Keratinocyte (primary cell): Measurements from ENCODE around the gene CANT1. TPM values are rescaled to one million over a fixed set of nuclear protein-coding genes. Genes with fewer than 3 reads are reported as not detected.

Experiments
- DNase-seq: peaks from one replicate; pipeline ENCODE4 v3.0.0-alpha.2; 2011; ENCODE audit warnings: low read depth, missing footprints, low spot score
- FAIRE-seq: peaks from 2 replicates; lab custom pipeline; 2011; peaks lifted over from hg19 to GRCh38; lab: Jason Lieb, UNC
- H2AFZ ChIP-seq: 2 replicates; pipeline ENCODE4 v1.6.0; 2012; ENCODE audit warnings: low read length, control low read depth, inconsistent platforms; ENCODE audit not compliant: control insufficient read depth
- H3K27ac ChIP-seq: 2 replicates; pipeline ENCODE4 v1.5.1; 2011; ENCODE audit warnings: low read length; ENCODE audit not compliant: control insufficient read depth, insufficient read depth
- H3K27me3 ChIP-seq: 3 replicates; pipeline ENCODE4 v1.6.0; 2011; ENCODE audit warnings: low read length; ENCODE audit not compliant: control insufficient read depth, insufficient read depth; ENCODE audit errors: extremely low read depth
- H3K36me3 ChIP-seq, 2 experiments: 2 replicates in 1 of 2; 3 replicates in 1 of 2; pipeline ENCODE4 v1.5.1; 2011; ENCODE audit warnings: low read length in 2 of 2, mild to moderate bottlenecking in 1 of 2; ENCODE audit not compliant: control insufficient read depth in 2 of 2, insufficient read depth in 2 of 2; ENCODE audit errors: extremely low read depth in 1 of 2
- H3K4me1 ChIP-seq: 3 replicates; pipeline ENCODE4 v1.5.1; 2011; ENCODE audit warnings: low read length; ENCODE audit not compliant: control insufficient read depth, insufficient read depth; ENCODE audit errors: extremely low read depth
- H3K4me2 ChIP-seq: 3 replicates; pipeline ENCODE4 v1.6.0; 2011; ENCODE audit warnings: low read depth, low read length; ENCODE audit not compliant: control insufficient read depth, insufficient read depth; ENCODE audit errors: extremely low read depth
- H3K4me3 ChIP-seq, 3 experiments: fragments of 200-600 bp in 1 of 3; sonication (generic) in 1 of 3; 2 replicates in 2 of 3; 3 replicates in 1 of 3; pipeline ENCODE4 v1.5.1; 2011 to 2016; ENCODE audit warnings: low read length in 3 of 3, mild to moderate bottlenecking in 3 of 3, control low read depth in 2 of 3, inconsistent platforms in 1 of 3, low read depth in 1 of 3, mixed read lengths in 1 of 3, mixed run types in 1 of 3, moderate library complexity in 1 of 3; ENCODE audit not compliant: control insufficient read depth in 2 of 3, insufficient read depth in 2 of 3; ENCODE audit errors: extremely low read depth in 1 of 3
- H3K79me2 ChIP-seq: 2 replicates; pipeline ENCODE4 v1.6.0; 2012; ENCODE audit warnings: low read length; ENCODE audit not compliant: control insufficient read depth, insufficient read depth
- H3K9ac ChIP-seq: 3 replicates; pipeline ENCODE4 v1.6.0; 2011; ENCODE audit warnings: low read length; ENCODE audit not compliant: control insufficient read depth, insufficient read depth; ENCODE audit errors: extremely low read depth
- H3K9me1 ChIP-seq: 3 replicates; pipeline ENCODE4 v1.6.0; 2011; ENCODE audit warnings: low read length; ENCODE audit not compliant: control insufficient read depth, insufficient read depth; ENCODE audit errors: extremely low read depth
- H3K9me3 ChIP-seq: 2 replicates; pipeline ENCODE4 v1.5.1; 2012; ENCODE audit warnings: low read depth, low read length; ENCODE audit not compliant: control insufficient read depth
- H4K20me1 ChIP-seq: 3 replicates; pipeline ENCODE4 v1.6.0; 2011; ENCODE audit warnings: low read length; ENCODE audit not compliant: control insufficient read depth, insufficient read depth; ENCODE audit errors: extremely low read depth
- EZH2 ChIP-seq: IDR thresholded peaks from one replicate; pipeline ENCODE4 v1.6.1; 2012; ENCODE audit warnings: inconsistent platforms, mild to moderate bottlenecking, low read length, moderate library complexity
- dilution Hi-C: fragments of 300-500 bp; cut with MboI; formaldehyde crosslinking; loops from one replicate; pipeline ENCODE4 v1.7.0; 2020; ENCODE audit warnings: low sequenced_read_pairs; ENCODE audit not compliant: extremely low pct_ligation_motif_present
- polyA plus RNA-seq, 5 experiments: library from polyadenylated mRNA; depleted of rRNA in 3 of 5; stranded (reverse) in 3 of 5; stranded (forward) in 1 of 5; unstranded in 1 of 5; fragments of >200 nt; gene quantifications; 1 replicate in 1 of 5; 2 replicates in 3 of 5; 3 replicates in 1 of 5; pipeline versions ENCODE4 v1.2.1 to v1.2.3, GENCODE V29; 2011 to 2012; ENCODE audit warnings: missing spikeins in 2 of 5, low read depth in 1 of 5, low replicate concordance in 1 of 5
- TF ChIP-seq, protein P1 (sequence below), 3 experiments: IDR thresholded peaks in 1 of 3; conservative IDR thresholded peaks in 1 of 3; optimal IDR thresholded peaks in 1 of 3; 2 replicates in 2 of 3; 3 replicates in 1 of 3; pipeline versions ENCODE3 to v1.5.1; 2011; ENCODE audit warnings: low read length in 3 of 3, mild to moderate bottlenecking in 3 of 3, moderate library complexity in 2 of 3, control low read depth in 1 of 3, inconsistent platforms in 1 of 3; ENCODE audit not compliant: insufficient read depth in 2 of 3; ENCODE audit errors: extremely low read depth in 1 of 3

Gene CANT1
- polyA plus RNA-seq, 1 donor (not counting 4 experiments of a cell fraction or from before 2014, with no cell fraction given): 53.2 TPM

DNA sequence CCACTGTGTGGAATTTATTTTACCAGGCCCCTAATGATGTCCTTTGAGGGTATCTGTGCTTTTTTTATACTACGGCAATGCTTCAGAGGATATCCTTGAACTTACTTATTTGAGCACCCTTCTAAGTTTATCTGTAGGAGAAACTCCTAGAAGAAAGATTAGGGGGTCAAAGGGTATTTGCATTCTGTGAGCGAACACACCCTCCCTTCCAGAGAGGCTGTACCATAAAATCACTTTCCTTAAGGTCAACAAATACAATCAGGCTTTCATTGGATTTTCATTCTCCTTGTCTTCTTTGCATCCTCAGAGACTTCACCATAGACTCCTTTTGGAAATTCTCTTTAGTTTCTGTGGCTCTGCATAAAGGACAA, 9.7 kb upstream of the CANT1 start:
- Histone ChIP-seq H3K9me3 (no peaks in the 10 kb centered on the region), H3K4me1 (peaks cover 31% of the 10 kb centered on the region), H3K27ac (no peak overlapping the region), H3K27me3 (peaks cover 3% of the 10 kb centered on the region), H4K20me1 (no peaks in the 10 kb centered on the region), H3K9me1 (no peaks in the 10 kb centered on the region), H3K79me2 (no peaks in the 10 kb centered on the region), H3K9ac (no peak overlapping the region), H2AFZ (no peak overlapping the region), H3K36me3 (no peaks in the 10 kb centered on the region), H3K4me3 (no peak overlapping the region), H3K4me2 (no peak overlapping the region)
- DNase-seq (no peak), FAIRE-seq (no peak)
- dilution Hi-C loops: no loop called here
- TF ChIP-seq, protein P1, sequence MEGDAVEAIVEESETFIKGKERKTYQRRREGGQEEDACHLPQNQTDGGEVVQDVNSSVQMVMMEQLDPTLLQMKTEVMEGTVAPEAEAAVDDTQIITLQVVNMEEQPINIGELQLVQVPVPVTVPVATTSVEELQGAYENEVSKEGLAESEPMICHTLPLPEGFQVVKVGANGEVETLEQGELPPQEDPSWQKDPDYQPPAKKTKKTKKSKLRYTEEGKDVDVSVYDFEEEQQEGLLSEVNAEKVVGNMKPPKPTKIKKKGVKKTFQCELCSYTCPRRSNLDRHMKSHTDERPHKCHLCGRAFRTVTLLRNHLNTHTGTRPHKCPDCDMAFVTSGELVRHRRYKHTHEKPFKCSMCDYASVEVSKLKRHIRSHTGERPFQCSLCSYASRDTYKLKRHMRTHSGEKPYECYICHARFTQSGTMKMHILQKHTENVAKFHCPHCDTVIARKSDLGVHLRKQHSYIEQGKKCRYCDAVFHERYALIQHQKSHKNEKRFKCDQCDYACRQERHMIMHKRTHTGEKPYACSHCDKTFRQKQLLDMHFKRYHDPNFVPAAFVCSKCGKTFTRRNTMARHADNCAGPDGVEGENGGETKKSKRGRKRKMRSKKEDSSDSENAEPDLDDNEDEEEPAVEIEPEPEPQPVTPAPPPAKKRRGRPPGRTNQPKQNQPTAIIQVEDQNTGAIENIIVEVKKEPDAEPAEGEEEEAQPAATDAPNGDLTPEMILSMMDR (optimal IDR thresholded peaks at IDR 0.05 in 1 of 3, IDR thresholded peaks at IDR 0.05 in 1 of 3, conservative IDR thresholded peaks at IDR 0.05 in 1 of 3; ENCODE audit: extremely low read depth in 1 of 3, insufficient read depth in 2 of 3, low read length in 3 of 3): no peak
- TF ChIP-seq EZH2: no peak

DNA sequence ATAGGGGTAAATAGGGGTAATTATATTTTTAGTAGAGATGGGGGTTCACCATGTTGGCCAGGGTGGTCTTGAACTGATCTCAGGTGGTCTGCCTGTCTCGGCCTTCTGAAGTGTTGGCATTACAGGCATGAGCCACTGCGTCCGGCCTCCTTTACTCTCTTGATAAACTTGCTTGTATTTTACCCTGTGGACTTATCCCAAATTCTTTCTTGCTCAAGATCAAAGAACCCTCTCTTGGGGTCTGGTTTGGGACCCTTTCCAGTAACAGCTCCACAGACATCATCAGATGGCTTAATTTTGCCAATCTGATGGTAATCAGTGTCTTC, 8.8 kb upstream of the CANT1 start:
- FAIRE-seq: no peak
- H2AFZ ChIP-seq: no peak overlapping the region
- no peak for TF ChIP-seq EZH2
- TF ChIP-seq, protein P1 (optimal IDR thresholded peaks at IDR 0.05 in 1 of 3, IDR thresholded peaks at IDR 0.05 in 1 of 3, conservative IDR thresholded peaks at IDR 0.05 in 1 of 3; ENCODE audit: extremely low read depth in 1 of 3, insufficient read depth in 2 of 3, low read length in 3 of 3): no peak

More for the DNA sequence above, 8.8 kb upstream of the CANT1 start:
- Histone ChIP-seq H3K9me3 (no peaks in the 10 kb centered on the region), H3K4me3 (no peak overlapping the region), H3K9me1 (no peaks in the 10 kb centered on the region), H3K9ac (no peak overlapping the region), H3K27me3 (no peaks in the 10 kb centered on the region), H4K20me1 (no peaks in the 10 kb centered on the region), H3K27ac (no peak overlapping the region), H3K79me2 (no peaks in the 10 kb centered on the region), H3K36me3 (no peaks in the 10 kb centered on the region), H3K4me2 (no peak overlapping the region), H3K4me1 (peaks cover 31% of the 10 kb centered on the region)
- no peak for DNase-seq
- dilution Hi-C loops: no loop called here
